Kidney epithelial cell (primary cell): Measurements from ENCODE around the gene CPPED1. TPM values are rescaled to one million over a fixed set of nuclear protein-coding genes. Genes with fewer than 3 reads are reported as not detected.

Experiments used
- DNase-seq: peaks from one replicate; pipeline ENCODE4 v3.0.0-alpha.2; 2010; ENCODE audit warnings: low read depth
- H3K27me3 ChIP-seq: 2 replicates; pipeline ENCODE4 v1.6.0; 2011; ENCODE audit warnings: low read length; ENCODE audit not compliant: control insufficient read depth, insufficient read depth
- H3K36me3 ChIP-seq: 2 replicates; pipeline ENCODE4 v1.5.1; 2011; ENCODE audit warnings: low read length; ENCODE audit not compliant: control insufficient read depth, insufficient read depth
- H3K4me3 ChIP-seq: 2 replicates; pipeline ENCODE4 v1.5.1; 2011; ENCODE audit warnings: low read depth, mild to moderate bottlenecking, control low read depth, low read length
- CTCF ChIP-seq: IDR thresholded peaks from 2 replicates; pipeline ENCODE4 v1.5.1; 2011; ENCODE audit warnings: mild to moderate bottlenecking, moderate library complexity, low read length, control low read depth, inconsistent platforms; ENCODE audit not compliant: insufficient read depth, poor library complexity, severe bottlenecking
- total RNA-seq: library from RNA; depleted of rRNA; stranded (reverse); fragments of >200 nt; gene quantifications from 2 replicates; pipeline ENCODE4 v1.2.3, GENCODE V29; 2015

CPPED1 gene
- 25.3 and 31.8 TPM in 2 replicates for total RNA-seq

GRCh38 chr16:12803203-12804093 is at the start of gene CPPED1:
CPPED1 (minus strand) TSS chr16:12803887; CDS start chr16:12803776, 111 bp downstream.
- H3K27me3 ChIP-seq, result no peaks in the 10 kb centered on the region

GRCh38 chr16:12850186-12850585 is 46.5 kb upstream of the CPPED1 start:
- H3K4me3 ChIP-seq, result no peak overlapping the region
- H3K27me3 ChIP-seq, result no peaks in the 10 kb centered on the region
- no peak for DNase-seq
- H3K36me3 ChIP-seq, result no peaks in the 10 kb centered on the region
- no peak for TF ChIP-seq CTCF

More at GRCh38 chr16:12803203-12804093, at the start of gene CPPED1:
- DNase-seq, result no peak
- Histone ChIP-seq H3K4me3 (peak within 1 kb of the TSS; percentile 93), H3K36me3 (no peaks in the 10 kb centered on the region)
- no peak for TF ChIP-seq CTCF

GRCh38 chr16:12846592-12846991 is 42.9 kb upstream of the CPPED1 start:
- H3K36me3 ChIP-seq, result no peaks in the 10 kb centered on the region
- no peak for TF ChIP-seq CTCF
- H3K4me3 ChIP-seq, result no peak overlapping the region
- no peaks in the 10 kb centered on the region for H3K27me3 ChIP-seq
- no peak for DNase-seq

- Histone ChIP-seq H3K27me3 (no peaks in the 10 kb centered on the region), H3K36me3 (no peaks in the 10 kb centered on the region), H3K4me3 (no peak overlapping the region)
- no peak for TF ChIP-seq CTCF
- DNase-seq, result no peak
These were observed 41.6 kb upstream of the CPPED1 start for GRCh38 chr16:12845282-12845681.

GRCh38 chr16:12837756-12838155 is 34.1 kb upstream of the CPPED1 start:
- no peaks in the 10 kb centered on the region for H3K27me3 ChIP-seq
- no peak for TF ChIP-seq CTCF
- DNase-seq, result no peak
- no peak overlapping the region for H3K4me3 ChIP-seq
- H3K36me3 ChIP-seq, result no peaks in the 10 kb centered on the region
